ENCODE results near the gene SEPTIN8. TPM values are rescaled to one million over a fixed set of nuclear protein-coding genes. Genes with fewer than 3 reads are reported as not detected.

SEPTIN8 gene
- total RNA-seq, 5 donors from 2014 or later (not counting 1 experiment from before 2014, with no cell fraction given), result 6.6 to 12.4 (median 11.0) TPM

GRCh38 chr5:132758451-132758850 lies 18.6 kb downstream of the SEPTIN8 start:
- ATAC-seq (replicated peaks in 1 of 4) (no peak), DNase-seq (no peak)
- Histone ChIP-seq H3K4me1 (ENCODE audit: control insufficient read depth in 1 of 2, extremely low read depth in 1 of 2, insufficient read depth in 2 of 2, low read length in 2 of 2) (no peaks in the 10 kb centered on the region), H3K36me3 (ENCODE audit: control insufficient read depth in 2 of 2, extremely low read depth in 1 of 2, insufficient read depth in 1 of 2, low read length in 1 of 2) (peaks cover 5 to 8% of the 10 kb centered on the region in 2 donors), H3K27ac (ENCODE audit: low read length) (no peak overlapping the region), H3K9me3 (no peaks in the 10 kb centered on the region), H3K4me3 (ENCODE audit: control insufficient read depth in 1 of 2, extremely low read depth in 1 of 2, low read length in 1 of 2) (no peak overlapping the region), H3K27me3 (replicated peaks in 1 of 2; ENCODE audit: control insufficient read depth in 2 of 2, extremely low read depth in 1 of 2, insufficient read depth in 2 of 2, low read length in 1 of 2) (no peaks in the 10 kb centered on the region)
- H3K4me1 Mint-ChIP-seq, result peaks cover 0 to 2% (median 0%) of the 10 kb centered on the region in 3 donors
- ChIA-PET CTCF (no interaction called here), POLR2A (no interaction called here)
- H3K36me3 Mint-ChIP-seq, result peaks cover 15% of the 10 kb centered on the region
- H3K27me3 Mint-ChIP-seq, result no peaks in the 10 kb centered on the region
- 97% methylated on average over 9 of the region's 13 CpGs for WGBS (ENCODE audit: insufficient coverage)
- no peaks in the 10 kb centered on the region for H3K9me3 Mint-ChIP-seq
- no peak overlapping the region for H3K27ac Mint-ChIP-seq
- no peak overlapping the region for H3K4me3 Mint-ChIP-seq

GRCh38 chr5:132756542-132756941 lies 20.5 kb downstream of the SEPTIN8 start:
- Histone ChIP-seq H3K27me3 (replicated peaks in 1 of 2; ENCODE audit: control insufficient read depth in 2 of 2, extremely low read depth in 1 of 2, insufficient read depth in 2 of 2, low read length in 1 of 2) (no peaks in the 10 kb centered on the region), H3K4me3 (ENCODE audit: control insufficient read depth in 1 of 2, extremely low read depth in 1 of 2, low read length in 1 of 2) (no peak overlapping the region), H3K27ac (ENCODE audit: low read length) (no peak overlapping the region), H3K9me3 (no peaks in the 10 kb centered on the region), H3K4me1 (ENCODE audit: control insufficient read depth in 1 of 2, extremely low read depth in 1 of 2, insufficient read depth in 2 of 2, low read length in 2 of 2) (no peaks in the 10 kb centered on the region), H3K36me3 (ENCODE audit: control insufficient read depth in 2 of 2, extremely low read depth in 1 of 2, insufficient read depth in 1 of 2, low read length in 1 of 2) (peaks cover 5 to 8% of the 10 kb centered on the region in 2 donors)
- H3K4me1 Mint-ChIP-seq, result peaks cover 1 to 6% (median 4%) of the 10 kb centered on the region in 3 donors
- no peak for ATAC-seq (replicated peaks in 1 of 4)
- ChIA-PET POLR2A (no interaction called here), CTCF (interaction anchor here in 1 of 2 donors (1.7 kb wide), 1 partner anchor 61 kb away, joined by 3 read pairs; no protein-coding TSS in a partner anchor)
- H3K9me3 Mint-ChIP-seq, result no peaks in the 10 kb centered on the region
- no peak overlapping the region for H3K27ac Mint-ChIP-seq
- H3K36me3 Mint-ChIP-seq, result peaks cover 24% of the 10 kb centered on the region
- DNase-seq, result peak in 1 of 35 experiments; percentile 1
- no peak overlapping the region for H3K4me3 Mint-ChIP-seq
- H3K27me3 Mint-ChIP-seq, result no peaks in the 10 kb centered on the region
- WGBS (ENCODE audit: insufficient coverage), result 100% methylated on average over 2 of the region's 5 CpGs

GRCh38 chr5:132754947-132755346 lies 22.1 kb downstream of the SEPTIN8 start:
- H3K27me3 ChIP-seq (replicated peaks in 1 of 2; ENCODE audit: control insufficient read depth in 2 of 2, extremely low read depth in 1 of 2, insufficient read depth in 2 of 2, low read length in 1 of 2), result no peaks in the 10 kb centered on the region
- H3K4me1 Mint-ChIP-seq, result peaks cover 6 to 14% (median 10%) of the 10 kb centered on the region in 3 donors
- peaks cover 20% of the 10 kb centered on the region for H3K36me3 Mint-ChIP-seq
- ChIA-PET CTCF (interaction anchor here in 1 of 2 donors (0.9 kb wide), 1 partner anchor 65 kb away, joined by 3 read pairs; no protein-coding TSS in a partner anchor), POLR2A (no interaction called here)
- H3K4me3 Mint-ChIP-seq, result no peak overlapping the region
- peaks cover 5 to 13% of the 10 kb centered on the region in 2 donors for H3K36me3 ChIP-seq (ENCODE audit: control insufficient read depth in 2 of 2, extremely low read depth in 1 of 2, insufficient read depth in 1 of 2, low read length in 1 of 2)
- H3K9me3 ChIP-seq, result no peaks in the 10 kb centered on the region
- no peaks in the 10 kb centered on the region for H3K27me3 Mint-ChIP-seq
- ATAC-seq (replicated peaks in 1 of 4) (peak in 1 of 4 experiments; percentile 44), DNase-seq (no peak)
- no peaks in the 10 kb centered on the region for H3K9me3 Mint-ChIP-seq
- H3K27ac Mint-ChIP-seq, result no peak overlapping the region
- no peak overlapping the region for H3K4me3 ChIP-seq (ENCODE audit: control insufficient read depth in 1 of 2, extremely low read depth in 1 of 2, low read length in 1 of 2)
- H3K27ac ChIP-seq (ENCODE audit: low read length), result no peak overlapping the region
- no peaks in the 10 kb centered on the region for H3K4me1 ChIP-seq (ENCODE audit: control insufficient read depth in 1 of 2, extremely low read depth in 1 of 2, insufficient read depth in 2 of 2, low read length in 2 of 2)

- no peaks in the 10 kb centered on the region for H3K27me3 Mint-ChIP-seq
- Histone ChIP-seq H3K4me3 (ENCODE audit: control insufficient read depth in 1 of 2, extremely low read depth in 1 of 2, low read length in 1 of 2) (no peak overlapping the region), H3K9me3 (no peaks in the 10 kb centered on the region), H3K27ac (ENCODE audit: low read length) (no peak overlapping the region), H3K36me3 (ENCODE audit: control insufficient read depth in 2 of 2, extremely low read depth in 1 of 2, insufficient read depth in 1 of 2, low read length in 1 of 2) (peaks cover 5 to 7% of the 10 kb centered on the region in 2 donors), H3K4me1 (ENCODE audit: control insufficient read depth in 1 of 2, extremely low read depth in 1 of 2, insufficient read depth in 2 of 2, low read length in 2 of 2) (no peaks in the 10 kb centered on the region), H3K27me3 (replicated peaks in 1 of 2; ENCODE audit: control insufficient read depth in 2 of 2, extremely low read depth in 1 of 2, insufficient read depth in 2 of 2, low read length in 1 of 2) (no peaks in the 10 kb centered on the region)
- ATAC-seq (replicated peaks in 1 of 4), result no peak
- H3K36me3 Mint-ChIP-seq, result peaks cover 20% of the 10 kb centered on the region
- peaks cover 6 to 14% (median 14%) of the 10 kb centered on the region in 3 donors for H3K4me1 Mint-ChIP-seq
- 100% methylated on average over 3 of the region's 4 CpGs for WGBS (ENCODE audit: insufficient coverage)
- DNase-seq, result no peak
- no peaks in the 10 kb centered on the region for H3K9me3 Mint-ChIP-seq
- no peak overlapping the region for H3K27ac Mint-ChIP-seq
- CTCF ChIA-PET, result interaction anchor here in 1 of 2 donors (0.7 kb wide), 1 partner anchor 39 kb away, joined by 3 read pairs; no protein-coding TSS in a partner anchor
- no peak overlapping the region for H3K4me3 Mint-ChIP-seq
- POLR2A ChIA-PET, result no interaction called here
These were observed 22.9 kb downstream of the SEPTIN8 start for GRCh38 chr5:132754111-132754510.

GRCh38 chr5:132753135-132753987 lies 23.7 kb downstream of the SEPTIN8 start:
- H3K27ac Mint-ChIP-seq, result no peak overlapping the region
- no peaks in the 10 kb centered on the region for H3K4me1 ChIP-seq (ENCODE audit: control insufficient read depth in 1 of 2, extremely low read depth in 1 of 2, insufficient read depth in 2 of 2, low read length in 2 of 2)
- no peak overlapping the region for H3K4me3 ChIP-seq (ENCODE audit: control insufficient read depth in 1 of 2, extremely low read depth in 1 of 2, low read length in 1 of 2)
- H3K4me3 Mint-ChIP-seq, result no peak overlapping the region
- peaks cover 20% of the 10 kb centered on the region for H3K36me3 Mint-ChIP-seq
- peaks cover 6 to 19% (median 18%) of the 10 kb centered on the region in 3 donors for H3K4me1 Mint-ChIP-seq
- POLR2A ChIA-PET, result no interaction called here
- no peaks in the 10 kb centered on the region for H3K9me3 ChIP-seq
- no peaks in the 10 kb centered on the region for H3K27me3 ChIP-seq (replicated peaks in 1 of 2; ENCODE audit: control insufficient read depth in 2 of 2, extremely low read depth in 1 of 2, insufficient read depth in 2 of 2, low read length in 1 of 2)
- CTCF ChIA-PET, result no interaction called here
- H3K36me3 ChIP-seq (ENCODE audit: control insufficient read depth in 2 of 2, extremely low read depth in 1 of 2, insufficient read depth in 1 of 2, low read length in 1 of 2), result peaks cover 3 to 7% of the 10 kb centered on the region in 2 donors
- peak in 2 of 4 experiments; percentile 36 to 48 for ATAC-seq (replicated peaks in 1 of 4)
- no peak overlapping the region for H3K27ac ChIP-seq (ENCODE audit: low read length)
- DNase-seq, result no peak
- H3K27me3 Mint-ChIP-seq, result no peaks in the 10 kb centered on the region
- WGBS (ENCODE audit: insufficient coverage), result 100% methylated on average over 1 of the region's 2 CpGs
- no peaks in the 10 kb centered on the region for H3K9me3 Mint-ChIP-seq

GRCh38 chr5:132752581-132753125 lies 24.4 kb downstream of the SEPTIN8 start:
- Mint-ChIP-seq H3K4me3 (no peak overlapping the region), H3K36me3 (peaks cover 20% of the 10 kb centered on the region), H3K9me3 (no peaks in the 10 kb centered on the region), H3K4me1 (peaks cover 6 to 21% (median 20%) of the 10 kb centered on the region in 3 donors), H3K27ac (no peak overlapping the region), H3K27me3 (no peaks in the 10 kb centered on the region)
- no CpG with 5 or more reads among the region's 1 CpG for WGBS (ENCODE audit: insufficient coverage)
- Histone ChIP-seq H3K27ac (ENCODE audit: low read length) (no peak overlapping the region), H3K36me3 (ENCODE audit: control insufficient read depth in 2 of 2, extremely low read depth in 1 of 2, insufficient read depth in 1 of 2, low read length in 1 of 2) (peaks cover 3 to 7% of the 10 kb centered on the region in 2 donors), H3K27me3 (replicated peaks in 1 of 2; ENCODE audit: control insufficient read depth in 2 of 2, extremely low read depth in 1 of 2, insufficient read depth in 2 of 2, low read length in 1 of 2) (no peaks in the 10 kb centered on the region), H3K9me3 (no peaks in the 10 kb centered on the region), H3K4me3 (ENCODE audit: control insufficient read depth in 1 of 2, extremely low read depth in 1 of 2, low read length in 1 of 2) (no peak overlapping the region), H3K4me1 (ENCODE audit: control insufficient read depth in 1 of 2, extremely low read depth in 1 of 2, insufficient read depth in 2 of 2, low read length in 2 of 2) (peaks cover 0 to 7% of the 10 kb centered on the region in 2 experiments)
- ATAC-seq (replicated peaks in 1 of 4) (no peak), DNase-seq (no peak)
- CTCF ChIA-PET, result interaction anchor here in 1 of 2 donors (0.7 kb wide), 1 partner anchor 42 kb away, joined by 3 read pairs; no protein-coding TSS in a partner anchor
- POLR2A ChIA-PET, result no interaction called here
